ENCODE data around the gene WNT3A. TPM values are rescaled to one million over a fixed set of nuclear protein-coding genes. Genes with fewer than 3 reads are reported as not detected.

WNT3A gene
- polyA plus RNA-seq, 1 donor from 2014 or later: not detected

DNA sequence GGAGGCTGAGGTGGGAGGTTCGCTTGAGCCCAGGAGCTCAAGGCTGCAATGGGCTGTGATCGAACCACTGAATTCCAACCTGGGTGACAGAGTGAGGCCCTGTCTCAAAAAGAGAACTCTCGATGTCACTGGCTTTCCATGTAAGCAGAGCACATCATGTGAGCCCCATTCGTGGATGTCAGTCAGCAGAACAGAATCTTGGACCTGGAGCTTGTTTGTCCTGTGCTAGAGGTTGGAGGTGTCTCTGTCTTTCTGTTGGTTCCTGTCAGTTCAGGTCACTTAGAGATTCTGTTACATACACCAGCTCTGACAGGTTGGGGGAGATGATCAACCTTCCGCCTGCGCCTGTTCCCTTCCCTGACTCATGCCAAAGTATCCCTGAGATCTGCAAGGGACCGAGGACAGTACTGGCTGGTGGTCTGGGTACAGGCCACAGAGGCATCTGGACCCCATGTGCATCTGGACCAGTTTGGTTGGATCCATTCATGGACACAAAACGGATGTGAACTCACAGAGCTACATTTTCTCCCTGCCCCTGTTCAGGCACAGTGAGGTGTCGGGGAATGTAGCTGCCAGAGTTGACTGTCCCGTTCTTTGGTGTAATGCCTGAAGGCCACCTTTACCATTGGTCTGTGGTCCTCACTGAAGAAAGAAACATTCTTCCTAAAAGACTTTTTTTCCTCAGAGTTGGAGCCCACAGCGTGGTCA is 85.7 kb downstream of the WNT3A start:
- Mint-ChIP-seq H3K9me3 (peaks cover 3 to 7% (median 3%) of the 10 kb centered on the region in 3 donors), H3K4me3 (peak overlapping the region in 1 of 4 donors; percentile 30), H3K27me3 (no peaks in the 10 kb centered on the region), H3K36me3 (peaks cover 9% of the 10 kb centered on the region), H3K27ac (peak overlapping the region in 2 of 3 donors; percentile 7 to 63), H3K4me1 (peaks cover 43 to 59% (median 55%) of the 10 kb centered on the region in 3 donors)

- Mint-ChIP-seq H3K27me3 (no peaks in the 10 kb centered on the region), H3K4me1 (peaks cover 35 to 51% (median 48%) of the 10 kb centered on the region in 3 donors), H3K36me3 (peaks cover 5% of the 10 kb centered on the region), H3K9me3 (peaks cover 3 to 7% (median 3%) of the 10 kb centered on the region in 3 donors), H3K4me3 (no peak overlapping the region), H3K27ac (no peak overlapping the region)
These were observed 86.5 kb downstream of the WNT3A start for GRCh38 chr1:228093050-228093906.

DNA sequence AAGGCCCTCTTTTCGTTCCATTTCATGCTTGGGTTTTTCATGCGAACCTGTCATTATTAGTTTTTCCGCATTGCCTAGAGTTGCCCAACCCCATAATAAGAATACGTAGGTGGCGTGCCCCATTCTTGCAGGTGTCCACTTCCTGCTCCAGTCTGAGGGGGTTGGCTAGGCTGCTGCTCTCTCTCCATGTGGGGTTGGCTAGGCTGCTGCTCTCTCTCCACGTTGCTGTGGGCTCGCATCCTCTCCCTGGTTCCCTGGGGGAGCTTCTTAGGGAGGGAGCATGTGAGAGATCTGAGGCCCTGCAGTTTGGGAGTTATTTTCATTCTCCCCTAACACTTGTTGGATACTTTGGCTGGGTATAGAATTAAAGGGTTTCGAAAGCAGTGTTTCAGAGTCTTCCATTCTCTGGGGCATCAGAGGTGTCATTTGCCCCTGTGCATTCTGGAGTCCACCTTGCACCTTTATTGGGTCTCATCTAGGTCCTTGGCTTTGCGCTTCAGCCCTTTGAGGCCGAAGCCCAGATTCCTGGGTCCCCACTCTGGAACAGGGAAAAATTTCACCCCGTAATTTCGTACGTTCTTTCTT is 87.7 kb downstream of the WNT3A start:
- Mint-ChIP-seq H3K4me1 (peaks cover 30 to 40% (median 39%) of the 10 kb centered on the region in 3 donors), H3K36me3 (peaks cover 5% of the 10 kb centered on the region), H3K27ac (peak overlapping the region in 2 of 3 donors; percentile 57 to 59), H3K9me3 (peaks cover 3 to 7% (median 3%) of the 10 kb centered on the region in 3 donors), H3K27me3 (no peaks in the 10 kb centered on the region), H3K4me3 (no peak overlapping the region)

- peaks cover 3 to 7% (median 3%) of the 10 kb centered on the region in 3 donors for H3K9me3 Mint-ChIP-seq
- peaks cover 5% of the 10 kb centered on the region for H3K36me3 Mint-ChIP-seq
- H3K27me3 Mint-ChIP-seq: no peaks in the 10 kb centered on the region
- H3K4me3 Mint-ChIP-seq: peak overlapping the region in 1 of 4 donors; percentile 5
- peaks cover 24 to 34% (median 33%) of the 10 kb centered on the region in 3 donors for H3K4me1 Mint-ChIP-seq
- peak overlapping the region in 2 of 3 donors; percentile 57 to 90 for H3K27ac Mint-ChIP-seq
These were observed 88.4 kb downstream of the WNT3A start for GRCh38 chr1:228095161-228095560.

GRCh38 chr1:228095938-228096337 is 89.1 kb downstream of the WNT3A start:
- H3K27ac Mint-ChIP-seq: peak overlapping the region in 2 of 3 donors; percentile 68 to 90
- peak overlapping the region in 2 of 4 donors; percentile 51 to 60 for H3K4me3 Mint-ChIP-seq
- peaks cover 22 to 27% (median 27%) of the 10 kb centered on the region in 3 donors for H3K4me1 Mint-ChIP-seq
- no peaks in the 10 kb centered on the region for H3K27me3 Mint-ChIP-seq
- H3K9me3 Mint-ChIP-seq: peaks cover 3 to 7% (median 3%) of the 10 kb centered on the region in 3 donors
- peaks cover 5% of the 10 kb centered on the region for H3K36me3 Mint-ChIP-seq

GRCh38 chr1:228096416-228097332 is 89.9 kb downstream of the WNT3A start:
- H3K27ac Mint-ChIP-seq: peak overlapping the region in 1 of 3 donors; percentile 45
- H3K36me3 Mint-ChIP-seq: peaks cover 5% of the 10 kb centered on the region
- no peaks in the 10 kb centered on the region for H3K27me3 Mint-ChIP-seq
- peaks cover 15 to 26% (median 24%) of the 10 kb centered on the region in 3 donors for H3K4me1 Mint-ChIP-seq
- H3K9me3 Mint-ChIP-seq: peaks cover 3 to 7% (median 3%) of the 10 kb centered on the region in 3 donors
- peak overlapping the region in 1 of 4 donors; percentile 14 for H3K4me3 Mint-ChIP-seq

DNA sequence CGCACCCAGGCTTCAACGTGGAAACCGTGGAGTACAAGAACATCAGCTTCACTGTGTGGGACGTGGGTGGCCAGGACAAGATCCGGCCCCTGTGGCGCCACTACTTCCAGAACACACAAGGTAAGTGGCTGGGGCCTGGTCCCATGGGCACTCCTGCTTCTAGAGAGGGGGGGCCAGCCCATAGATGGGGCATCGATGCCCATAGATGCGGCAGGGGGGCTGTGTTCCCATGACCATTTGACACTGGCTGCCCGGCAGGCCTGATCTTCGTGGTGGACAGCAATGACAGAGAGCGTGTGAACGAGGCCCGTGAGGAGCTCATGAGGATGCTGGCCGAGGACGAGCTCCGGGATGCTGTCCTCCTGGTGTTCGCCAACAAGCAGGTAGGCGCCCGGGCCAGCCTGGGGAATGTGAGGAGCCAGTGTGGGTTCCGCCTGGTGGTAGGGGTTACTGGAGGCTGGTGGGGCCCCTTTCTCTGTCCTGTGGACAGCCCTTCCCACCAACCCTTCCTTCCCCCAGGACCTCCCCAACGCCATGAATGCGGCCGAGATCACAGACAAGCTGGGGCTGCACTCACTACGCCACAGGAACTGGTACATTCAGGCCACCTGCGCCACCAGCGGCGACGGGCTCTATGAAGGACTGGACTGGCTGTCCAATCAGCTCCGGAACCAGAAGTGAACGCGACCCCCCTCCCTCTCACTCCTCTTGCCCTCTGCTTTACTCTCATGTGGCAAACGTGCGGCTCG is 90.7 kb downstream of the WNT3A start:
- peak overlapping the region in 2 of 4 donors; percentile 14 to 55 for H3K4me3 Mint-ChIP-seq
- H3K9me3 Mint-ChIP-seq: peaks cover 3 to 7% (median 3%) of the 10 kb centered on the region in 3 donors
- peaks cover 10 to 21% (median 17%) of the 10 kb centered on the region in 3 donors for H3K4me1 Mint-ChIP-seq
- peak overlapping the region; percentile 3 to 53 (median 23) for H3K27ac Mint-ChIP-seq
- H3K36me3 Mint-ChIP-seq: peaks cover 3% of the 10 kb centered on the region
- no peaks in the 10 kb centered on the region for H3K27me3 Mint-ChIP-seq

GRCh38 chr1:228098323-228098931 is 91.6 kb downstream of the WNT3A start:
- Mint-ChIP-seq H3K4me3 (peak overlapping the region in 1 of 4 donors; percentile 42), H3K9me3 (peaks cover 3 to 7% (median 3%) of the 10 kb centered on the region in 3 donors), H3K36me3 (peaks cover 3% of the 10 kb centered on the region), H3K27ac (peak overlapping the region in 1 of 3 donors; percentile 53), H3K4me1 (peaks cover 10 to 24% (median 13%) of the 10 kb centered on the region in 3 donors), H3K27me3 (no peaks in the 10 kb centered on the region)

GRCh38 chr1:228099331-228099732 is 92.5 kb downstream of the WNT3A start:
- peaks cover 10 to 22% (median 20%) of the 10 kb centered on the region in 3 donors for H3K4me1 Mint-ChIP-seq
- H3K27ac Mint-ChIP-seq: peak overlapping the region; percentile 23 to 62 (median 31)
- H3K36me3 Mint-ChIP-seq: peaks cover 3% of the 10 kb centered on the region
- H3K9me3 Mint-ChIP-seq: peaks cover 3 to 7% (median 3%) of the 10 kb centered on the region in 3 donors
- peak overlapping the region in 1 of 4 donors; percentile 86 for H3K4me3 Mint-ChIP-seq
- H3K27me3 Mint-ChIP-seq: no peaks in the 10 kb centered on the region

- peak overlapping the region in 2 of 3 donors; percentile 41 to 87 for H3K27ac Mint-ChIP-seq
- H3K4me3 Mint-ChIP-seq: peak overlapping the region; percentile 81 to 98 (median 90)
- H3K27me3 Mint-ChIP-seq: no peaks in the 10 kb centered on the region
- no peaks in the 10 kb centered on the region for H3K36me3 Mint-ChIP-seq
- H3K4me1 Mint-ChIP-seq: peaks cover 9 to 15% (median 12%) of the 10 kb centered on the region in 3 donors
- H3K9me3 Mint-ChIP-seq: no peaks in the 10 kb centered on the region
These were observed 94.2 kb downstream of the WNT3A start for GRCh38 chr1:228100822-228101613.

DNA sequence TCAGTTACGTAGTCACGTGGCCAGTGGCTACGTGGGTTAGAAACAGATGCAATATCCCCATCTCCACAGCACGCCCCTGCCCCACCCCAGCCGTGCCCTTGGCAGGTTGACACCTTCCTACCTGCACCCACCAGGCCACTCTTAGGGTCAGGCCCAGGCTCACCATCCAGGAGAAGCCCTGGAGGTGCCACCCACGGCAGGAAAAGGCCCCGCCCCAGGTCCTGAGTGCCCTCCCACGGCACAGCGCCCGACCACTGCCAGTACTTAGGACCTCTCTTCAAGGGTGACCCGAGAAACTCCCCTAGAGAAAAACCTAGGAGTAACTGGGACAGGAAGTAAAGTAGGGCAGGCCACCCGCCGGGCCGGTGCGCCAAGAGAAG is 94.8 kb downstream of the WNT3A start:
- H3K36me3 Mint-ChIP-seq: no peaks in the 10 kb centered on the region
- H3K27ac Mint-ChIP-seq: peak overlapping the region in 2 of 3 donors; percentile 41 to 87
- H3K9me3 Mint-ChIP-seq: no peaks in the 10 kb centered on the region
- no peaks in the 10 kb centered on the region for H3K27me3 Mint-ChIP-seq
- H3K4me3 Mint-ChIP-seq: peak overlapping the region; percentile 81 to 98 (median 90)
- peaks cover 9 to 15% (median 12%) of the 10 kb centered on the region in 3 donors for H3K4me1 Mint-ChIP-seq

Measured in IgD-negative memory B cell (primary cell).